GM18861 (cell line): ENCODE results near the gene DISP3.

Experiments used
- ATAC-seq: cut with Tn5 transposase; IDR thresholded peaks from one replicate; pipeline ENCODE4 v1.9.1; 2021; ENCODE audit not compliant: unreplicated experiment

The DISP3 gene

DNA sequence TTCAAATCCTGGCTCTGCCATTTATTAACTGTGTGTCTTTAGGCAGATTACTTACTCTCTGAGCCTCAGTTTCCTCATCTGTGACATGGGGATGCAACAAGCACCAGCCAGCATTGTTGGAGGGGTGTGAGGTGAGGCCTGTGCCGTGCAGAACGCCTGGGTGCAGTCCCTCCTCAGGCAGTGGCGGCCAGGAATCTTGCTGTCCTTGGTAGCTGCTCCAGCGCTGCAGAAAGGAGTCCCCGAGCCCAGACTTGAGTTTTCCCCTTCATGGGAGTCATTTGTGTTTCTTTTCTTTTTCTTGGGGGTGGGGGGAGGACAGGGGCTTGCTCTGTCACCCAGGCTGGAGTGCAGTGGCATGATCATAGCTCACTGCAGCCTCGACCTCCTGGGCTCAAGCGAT lies 46.6 kb downstream of the DISP3 start:
- ATAC-seq = no peak

DNA sequence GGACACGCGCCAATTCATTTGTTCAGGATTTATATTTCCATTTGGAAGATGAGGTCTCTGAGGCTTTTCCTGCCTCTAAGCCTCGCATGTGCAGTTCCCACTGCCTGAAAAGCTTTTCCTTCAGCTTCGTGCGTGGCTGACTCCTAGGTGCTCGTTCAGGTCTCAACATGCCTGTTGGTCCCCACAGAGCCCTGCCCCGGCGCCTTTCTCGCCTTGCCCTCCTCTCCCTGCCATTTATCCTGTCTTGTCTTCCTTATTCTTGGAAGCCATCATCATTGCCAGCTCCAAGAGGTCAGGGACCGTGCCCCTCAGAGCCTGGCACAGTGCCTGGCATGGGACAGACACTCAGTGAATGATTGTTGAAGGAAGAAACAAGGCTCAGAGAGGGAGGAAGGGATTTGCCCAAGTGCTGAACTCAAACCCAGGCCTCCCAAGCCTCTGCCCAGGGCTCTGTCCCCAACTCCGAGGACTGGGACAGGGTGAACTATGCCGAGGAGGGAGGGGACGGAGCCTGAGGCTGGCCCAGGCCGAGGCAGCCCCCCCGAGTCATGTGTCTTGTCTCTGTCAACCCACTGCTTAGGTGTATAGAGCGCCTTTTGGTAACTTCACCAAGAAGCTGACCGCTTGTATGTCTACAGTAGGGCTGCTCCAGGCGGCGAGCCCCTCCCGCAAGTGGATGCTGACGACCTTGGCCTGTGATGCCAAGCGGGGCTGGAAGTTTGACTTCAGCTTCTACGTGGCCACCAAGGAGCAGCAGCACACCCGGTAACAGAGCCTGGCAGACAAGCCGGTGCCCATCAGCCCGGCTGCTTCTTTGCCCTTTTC lies 47.3 kb downstream of the DISP3 start:
- ATAC-seq = no peak

DNA sequence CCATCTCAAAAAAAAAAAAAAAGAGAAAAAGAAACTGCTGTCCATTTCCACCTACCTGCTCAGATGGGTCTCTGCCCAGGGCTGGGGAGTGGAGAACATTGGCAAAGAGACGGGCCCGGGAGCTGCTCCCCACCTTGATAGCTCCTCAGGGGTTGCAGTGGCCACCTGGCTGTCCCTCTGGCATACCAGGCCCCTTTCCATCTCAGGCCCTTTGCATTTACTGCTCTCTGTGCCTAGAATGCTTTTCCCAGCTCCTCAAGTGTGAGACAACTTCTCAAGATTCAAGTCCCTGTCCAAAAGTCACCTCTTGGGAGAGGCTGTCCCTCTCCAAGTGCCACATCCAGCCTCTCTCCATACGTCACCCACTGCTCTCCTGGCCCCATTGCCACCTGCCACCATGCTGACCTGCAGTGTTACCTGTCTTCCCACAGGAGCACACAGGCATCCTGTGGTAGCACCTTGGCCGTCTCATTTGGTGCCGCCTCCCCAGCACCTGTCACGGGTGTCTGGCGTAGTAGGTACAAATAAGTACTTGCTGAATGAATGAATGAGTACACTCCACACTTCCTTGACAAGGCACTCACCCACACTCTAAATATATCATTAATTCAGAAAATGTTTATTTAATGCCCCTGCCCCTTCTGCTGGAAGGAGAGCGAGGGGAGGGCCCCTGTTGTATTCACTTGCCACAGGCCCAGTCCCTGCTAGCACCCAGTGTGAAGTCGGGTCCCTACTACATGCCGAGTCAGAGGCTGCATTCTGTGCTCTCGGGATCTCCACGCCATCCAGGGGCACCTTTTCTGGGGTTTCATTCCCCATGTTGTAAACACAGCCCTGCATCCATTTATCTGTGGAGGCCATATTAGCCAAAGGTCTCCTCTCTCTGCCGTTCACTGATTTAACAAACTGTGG lies 48.8 kb downstream of the DISP3 start:
- ATAC-seq = no peak

DNA sequence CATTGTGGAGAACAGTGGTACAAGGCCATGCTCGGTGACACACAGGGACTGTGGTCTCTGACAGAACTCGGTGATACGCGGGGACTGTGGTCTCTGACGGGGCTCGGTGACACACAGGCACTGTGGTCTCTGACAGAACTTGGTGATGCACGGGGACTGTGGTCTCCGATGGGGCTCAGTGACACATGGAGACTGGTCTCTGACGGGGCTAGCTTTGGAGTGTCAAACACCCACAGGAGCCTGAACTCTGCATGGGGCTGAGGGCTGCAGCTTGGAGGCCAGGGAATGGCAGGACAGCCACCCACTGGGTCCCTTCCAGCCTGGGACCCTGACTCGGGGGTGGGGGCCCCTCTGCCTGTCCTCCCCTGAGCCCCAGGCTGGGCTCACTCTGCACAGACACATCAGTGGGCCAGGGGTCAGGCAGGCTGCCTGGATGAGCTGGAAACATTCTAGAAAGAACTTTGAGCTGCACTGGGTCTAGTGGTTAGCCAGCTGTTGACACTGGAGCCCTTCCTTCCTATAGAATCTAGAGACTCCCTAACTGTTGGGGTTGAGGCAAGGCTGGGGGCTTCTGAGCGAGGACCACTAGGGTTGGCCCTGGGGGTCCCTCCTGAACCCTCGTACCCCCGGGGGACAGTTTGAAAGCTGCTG lies 49.8 kb downstream of the DISP3 start:
- ATAC-seq = no peak

DNA sequence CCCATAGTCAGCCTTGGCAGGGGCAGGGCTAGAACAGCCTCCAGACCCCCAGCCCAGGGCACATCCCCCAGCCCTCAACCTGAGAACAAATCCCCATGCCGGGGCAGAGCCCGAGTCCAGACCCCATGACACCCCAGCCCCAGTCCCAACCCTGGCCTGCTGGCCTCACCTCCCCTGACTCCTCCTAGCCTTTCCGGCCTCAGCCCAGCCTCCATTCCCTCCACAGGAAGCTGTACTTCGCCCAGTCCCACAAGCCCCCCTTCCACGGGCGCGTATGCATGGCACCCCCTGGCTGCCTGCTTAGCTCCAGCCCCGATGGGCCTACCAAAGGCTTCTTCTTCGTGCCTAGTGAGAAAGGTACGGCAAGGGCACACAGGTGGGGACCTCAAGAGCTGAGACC lies 50.4 kb downstream of the DISP3 start:
- no peak for ATAC-seq

DNA sequence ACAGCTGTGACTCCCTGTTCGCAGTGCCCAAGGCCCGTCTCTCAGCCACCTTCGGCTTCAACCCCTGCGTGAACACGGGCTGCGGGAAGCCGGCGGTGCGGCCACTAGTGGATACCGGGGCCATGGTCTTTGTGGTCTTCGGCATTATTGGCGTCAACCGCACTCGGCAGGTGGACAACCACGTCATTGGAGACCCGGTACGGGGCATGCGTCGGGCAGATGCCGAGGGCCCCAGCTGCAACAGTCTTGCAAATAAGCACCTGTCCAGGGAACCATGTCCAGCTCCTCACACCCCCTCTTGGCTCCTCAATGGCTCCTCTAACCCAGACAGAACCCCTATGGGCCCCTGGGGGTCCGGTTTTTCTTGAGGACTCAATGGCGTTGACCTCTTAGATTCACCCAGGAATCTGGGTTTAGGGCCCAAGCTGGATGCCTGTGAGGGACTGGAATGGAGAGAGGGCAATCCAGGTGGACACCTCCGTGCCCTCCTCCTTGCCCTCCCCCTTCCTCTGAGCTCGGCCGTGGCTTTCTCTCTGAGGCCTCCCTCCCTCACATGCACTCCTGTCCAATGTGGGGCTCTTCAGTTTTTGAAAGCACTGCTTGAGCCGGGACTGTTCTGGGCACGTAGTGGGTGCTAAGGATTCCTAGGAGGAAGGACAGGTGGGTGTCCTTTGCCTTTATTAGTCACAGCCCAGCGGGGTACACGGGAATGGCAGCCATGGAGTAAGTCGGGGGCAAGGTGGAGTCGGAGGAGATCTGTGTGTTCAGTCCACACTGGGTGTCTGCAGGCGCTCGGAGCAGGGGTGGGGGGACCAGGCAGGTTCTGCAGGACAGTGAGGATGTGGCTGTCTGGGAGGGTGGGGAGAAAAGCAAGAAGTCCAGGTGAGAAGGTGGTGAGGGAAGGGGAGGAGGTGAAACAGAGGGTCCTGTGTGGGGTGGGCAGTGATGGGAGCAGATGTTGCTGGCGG lies 51.1 kb downstream of the DISP3 start:
- no peak for ATAC-seq

DNA sequence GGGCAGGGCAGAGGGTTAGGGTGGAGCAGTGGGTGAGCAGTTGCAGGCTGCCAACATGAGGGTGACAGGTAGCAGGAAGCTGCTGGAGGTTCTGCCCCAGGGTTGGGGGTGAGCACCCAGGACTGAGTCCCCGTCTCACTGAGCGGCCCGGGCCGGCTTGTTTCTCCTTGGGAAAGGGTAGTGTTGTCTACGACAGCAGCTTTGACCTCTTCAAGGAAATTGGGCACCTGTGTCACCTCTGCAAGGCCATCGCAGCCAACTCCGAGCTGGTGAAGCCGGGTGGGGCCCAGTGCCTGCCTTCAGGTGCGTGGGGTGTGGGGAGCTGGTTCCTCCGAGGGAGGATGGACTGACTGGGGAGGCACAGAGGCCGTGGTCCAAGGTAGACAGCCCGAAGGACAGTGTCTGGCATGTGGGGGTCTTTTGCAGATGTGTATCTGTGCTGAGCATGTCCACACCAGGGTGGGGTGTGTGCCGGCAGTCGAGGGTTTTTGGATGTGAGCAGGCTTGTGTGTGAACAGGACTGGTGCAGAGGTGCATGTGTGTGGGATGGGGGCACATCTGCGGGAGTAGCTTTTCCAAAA lies 51.9 kb downstream of the DISP3 start:
- no peak for ATAC-seq

DNA sequence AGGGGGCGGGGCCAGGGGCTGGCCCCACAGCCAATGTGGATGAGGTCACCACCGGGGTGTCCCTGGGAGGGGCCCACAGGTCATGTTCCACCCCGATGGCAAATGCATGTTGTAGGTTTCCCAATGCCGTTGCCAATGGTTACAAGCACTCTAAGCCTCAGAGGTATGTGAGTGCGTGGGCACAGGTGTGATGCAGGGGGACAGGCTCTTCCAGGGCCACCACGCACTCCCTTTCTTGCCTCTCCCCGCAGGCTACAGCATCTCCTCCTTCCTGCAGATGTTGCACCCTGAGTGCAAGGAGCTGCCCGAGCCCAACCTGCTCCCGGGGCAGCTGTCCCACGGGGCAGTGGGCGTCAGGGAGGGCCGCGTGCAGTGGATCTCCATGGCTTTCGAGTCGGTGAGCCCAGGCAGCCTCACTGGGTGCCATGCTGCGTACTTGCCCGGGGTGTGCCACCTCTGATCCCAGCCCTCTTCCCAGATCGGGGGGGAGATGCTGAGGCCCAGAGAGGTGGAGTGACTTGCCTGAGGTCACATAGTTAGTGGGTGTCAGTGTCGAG lies 52.4 kb downstream of the DISP3 start:
- ATAC-seq = no peak

DNA sequence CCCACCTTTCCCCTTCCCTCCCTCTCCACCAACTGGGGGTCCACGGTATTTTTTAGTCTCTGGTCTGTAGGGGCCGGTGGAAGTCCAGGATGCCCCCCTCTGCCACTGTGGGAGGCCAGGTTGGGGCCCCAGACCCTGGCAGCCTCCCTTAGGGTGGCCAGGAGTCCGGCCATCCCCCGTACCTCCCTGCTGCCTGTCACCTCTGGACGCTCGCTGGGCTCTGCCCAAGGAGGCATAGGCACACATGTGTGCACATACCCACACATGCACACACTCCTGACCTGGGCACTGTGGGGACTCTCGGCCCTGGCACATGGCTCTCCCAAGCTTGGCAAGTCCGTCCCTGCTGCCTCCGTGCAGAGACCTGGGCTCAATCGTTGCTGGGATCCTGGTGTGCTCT lies 53.0 kb downstream of the DISP3 start:
- no peak for ATAC-seq

DNA sequence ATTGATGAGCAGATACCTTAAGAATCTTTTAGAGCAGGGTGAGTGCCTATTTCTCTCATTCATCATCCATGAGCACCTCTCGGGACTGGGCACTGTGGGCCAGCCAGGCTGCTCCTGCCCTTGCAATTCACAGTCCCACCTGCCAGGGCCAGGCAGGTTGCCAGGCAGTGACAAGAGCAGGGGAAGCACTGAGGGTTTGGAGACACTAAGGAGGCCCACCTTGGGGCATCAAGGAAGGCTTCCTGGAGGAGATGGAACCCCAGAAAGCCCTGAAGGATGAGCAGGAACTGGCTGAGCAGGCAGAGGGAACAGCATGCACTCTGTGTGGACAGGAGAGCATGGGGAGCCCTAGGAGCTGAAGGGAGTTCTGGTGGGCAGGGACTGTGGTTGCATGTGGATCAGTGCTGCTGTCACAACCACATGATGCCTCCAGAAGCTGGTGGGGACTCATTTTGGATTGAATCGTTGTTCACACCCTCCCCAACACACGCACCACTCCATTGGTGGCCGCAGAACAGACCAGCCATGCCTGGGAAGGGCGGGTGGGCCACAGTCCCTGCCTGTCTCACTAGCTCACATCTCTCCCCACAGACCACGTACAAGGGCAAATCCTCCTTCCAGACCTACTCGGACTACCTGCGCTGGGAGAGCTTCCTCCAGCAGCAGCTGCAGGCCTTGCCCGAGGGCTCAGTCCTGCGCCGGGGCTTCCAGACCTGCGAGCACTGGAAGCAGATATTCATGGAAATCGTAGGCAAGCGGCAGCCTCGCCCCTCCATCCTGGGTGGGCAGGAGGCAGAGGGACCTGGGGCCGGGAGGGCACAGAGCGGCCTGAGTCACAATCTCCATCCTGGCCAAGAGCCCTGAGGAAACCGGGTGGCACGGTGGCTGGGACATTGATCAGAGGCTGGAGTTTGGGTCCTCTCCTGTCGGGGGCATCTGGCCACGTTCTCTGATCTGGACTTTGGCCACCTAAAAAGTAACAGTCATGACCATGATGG lies 55.1 kb downstream of the DISP3 start:
- no peak for ATAC-seq

DNA sequence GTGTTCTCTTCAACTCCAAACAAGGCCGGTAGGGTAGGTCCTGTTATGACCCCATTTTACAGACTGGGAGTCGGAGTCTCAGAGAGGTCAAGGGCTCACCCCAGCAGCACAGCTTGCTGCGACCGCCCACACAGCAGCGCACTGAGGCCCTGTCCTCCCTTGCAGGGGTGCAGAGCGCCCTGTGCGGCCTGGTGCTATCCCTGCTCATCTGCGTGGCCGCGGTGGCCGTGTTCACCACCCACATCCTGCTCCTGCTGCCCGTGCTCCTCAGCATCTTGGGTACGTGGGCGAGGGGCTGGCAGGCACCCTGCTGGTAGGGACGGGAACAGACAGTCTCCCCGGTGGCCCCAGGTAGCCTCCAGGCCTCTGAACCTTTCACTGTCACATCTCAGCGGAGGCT lies 55.9 kb downstream of the DISP3 start:
- no peak for ATAC-seq

DNA sequence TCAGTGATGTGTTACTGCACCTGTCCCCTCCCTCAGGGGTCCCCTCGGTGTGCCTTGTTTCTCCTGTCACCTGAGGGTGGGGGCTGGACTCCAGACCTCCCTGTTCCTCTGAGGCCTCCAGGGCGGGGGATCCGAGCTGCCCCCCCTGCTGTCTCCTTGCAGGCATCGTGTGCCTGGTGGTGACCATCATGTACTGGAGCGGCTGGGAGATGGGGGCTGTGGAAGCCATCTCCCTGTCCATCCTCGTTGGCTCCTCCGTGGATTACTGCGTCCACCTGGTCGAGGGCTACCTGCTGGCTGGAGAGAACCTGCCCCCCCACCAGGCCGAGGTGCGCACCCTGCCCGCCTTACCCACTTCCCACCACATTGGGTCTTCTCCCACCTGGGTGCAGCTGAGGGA lies 56.4 kb downstream of the DISP3 start:
- ATAC-seq = no peak

DNA sequence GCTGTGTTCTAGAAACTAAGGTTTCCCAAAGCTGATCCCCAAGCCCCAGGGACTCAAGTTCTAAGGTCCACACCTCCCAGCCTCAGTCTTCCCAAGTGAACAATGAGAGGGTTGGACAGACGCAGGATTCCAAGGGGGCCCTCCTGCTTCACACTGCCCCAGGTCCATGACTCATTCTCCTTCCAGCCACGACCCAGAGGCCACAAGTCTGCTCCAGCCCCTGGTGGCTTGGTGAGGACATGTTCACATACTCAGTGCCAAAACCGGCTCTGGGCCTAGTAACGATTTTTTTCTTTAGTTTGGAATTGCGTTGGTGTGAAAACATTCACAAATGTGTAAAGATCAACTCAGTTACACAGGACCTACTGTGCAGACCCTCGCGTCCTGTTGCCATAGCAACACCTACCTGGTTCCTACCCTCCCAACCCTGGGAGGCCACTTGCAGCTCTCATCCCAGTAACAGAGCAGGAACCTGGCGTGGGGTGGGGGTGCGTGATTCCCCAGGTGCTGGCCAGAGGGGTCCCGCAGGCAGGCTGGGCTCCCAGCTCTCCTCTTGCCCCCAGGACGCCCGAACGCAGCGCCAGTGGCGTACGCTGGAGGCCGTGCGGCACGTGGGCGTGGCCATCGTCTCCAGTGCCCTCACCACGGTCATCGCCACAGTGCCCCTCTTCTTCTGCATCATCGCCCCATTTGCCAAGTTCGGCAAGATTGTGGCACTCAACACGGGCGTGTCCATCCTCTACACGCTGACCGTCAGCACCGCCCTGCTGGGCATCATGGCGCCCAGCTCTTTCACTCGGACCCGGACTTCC lies 57.0 kb downstream of the DISP3 start:
- no peak for ATAC-seq

DNA sequence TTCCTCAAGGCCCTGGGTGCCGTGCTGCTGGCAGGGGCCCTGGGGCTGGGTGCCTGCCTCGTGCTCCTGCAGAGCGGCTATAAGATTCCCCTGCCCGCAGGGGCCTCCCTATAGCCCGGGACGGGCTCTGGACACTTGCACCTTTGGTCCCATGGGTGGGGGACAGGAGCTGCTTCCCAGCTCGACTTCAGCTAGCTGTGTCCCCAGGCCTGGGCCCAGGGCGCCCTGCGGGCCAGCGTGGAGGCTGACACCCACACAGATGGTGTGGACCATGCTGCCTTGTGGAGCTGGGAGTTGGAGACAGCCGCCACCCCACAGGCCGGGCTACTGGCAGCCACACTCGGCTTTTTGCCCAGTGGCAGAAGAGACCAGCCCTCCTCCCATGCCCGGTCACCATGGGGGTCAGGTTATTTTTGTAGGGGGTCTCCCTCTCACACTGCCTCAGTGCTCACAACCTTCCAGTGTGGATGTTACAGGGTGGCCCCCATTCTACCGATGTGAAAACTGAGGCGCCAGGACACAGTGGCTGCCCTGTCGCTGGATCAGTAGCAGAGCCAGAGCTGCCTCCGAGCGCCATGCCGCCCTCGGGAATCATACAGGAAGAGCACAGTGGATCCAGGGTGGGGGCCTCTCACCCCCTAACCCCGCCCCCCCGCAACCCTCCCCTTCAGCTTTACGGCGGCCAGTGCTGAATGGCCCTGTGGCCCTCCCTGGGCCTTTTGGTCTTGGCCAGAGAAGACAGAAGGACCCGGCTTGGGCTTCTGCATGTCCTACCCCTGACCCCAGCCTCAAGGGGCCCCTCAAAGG lies 57.8 kb downstream of the DISP3 start:
- no peak for ATAC-seq

DNA sequence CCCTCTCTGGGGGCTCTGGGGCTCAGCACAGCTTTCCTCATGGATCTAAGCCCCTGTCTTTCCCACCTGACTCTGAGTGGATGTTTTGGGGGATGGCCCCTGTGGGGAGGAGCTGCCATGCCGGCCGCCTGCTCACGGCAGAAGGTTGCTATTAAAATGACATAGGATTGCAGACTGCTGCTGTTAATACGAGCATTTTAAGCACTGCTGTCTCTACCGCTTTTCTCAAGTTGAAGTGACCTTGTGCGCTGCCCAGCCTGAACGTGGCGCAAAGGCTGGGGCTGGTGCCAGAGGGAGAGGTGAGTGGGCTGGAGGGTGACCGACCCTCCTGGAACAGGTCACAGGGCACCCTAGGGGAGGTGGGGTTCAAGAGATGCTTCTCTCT lies 58.4 kb downstream of the DISP3 start:
- ATAC-seq = no peak

DNA sequence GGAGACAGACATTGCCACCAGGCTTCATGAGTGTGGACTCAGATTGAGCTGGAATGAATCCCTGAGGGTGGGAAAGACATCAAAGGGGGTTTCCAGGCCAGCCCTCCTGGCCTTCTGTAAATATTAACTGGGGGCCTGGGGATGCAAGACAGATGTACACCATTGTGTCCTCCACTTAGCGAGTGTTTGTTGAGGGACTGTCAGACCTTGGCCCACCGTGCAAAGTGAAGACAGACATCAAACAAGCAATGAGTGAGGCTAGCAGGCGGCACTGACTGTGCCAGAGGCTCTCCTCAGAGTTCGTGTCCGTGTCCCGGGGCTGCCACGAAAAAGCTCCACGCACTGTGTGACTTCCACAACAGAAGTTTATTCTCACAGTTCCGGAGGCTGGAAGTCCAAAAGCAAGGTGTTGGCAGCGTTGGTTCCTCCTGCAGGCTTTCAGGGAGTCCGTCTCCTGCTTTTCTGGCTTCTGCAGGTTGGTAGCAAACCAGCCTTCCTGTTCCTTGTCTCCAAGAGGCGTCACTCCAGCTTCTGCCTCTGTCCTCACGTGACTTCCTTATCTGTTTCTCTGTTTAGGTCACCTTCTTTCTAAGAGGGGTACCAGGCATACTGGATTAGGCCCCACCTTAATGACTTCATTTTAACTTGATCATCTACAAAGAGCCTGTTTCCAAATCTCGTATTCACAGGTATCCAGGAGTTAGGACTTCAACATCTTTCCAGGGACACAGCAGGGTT lies 59.1 kb downstream of the DISP3 start:
- ATAC-seq = no peak
